RPMI7951 (cell line): ENCODE measurements around the gene IGFBP7. TPM values are rescaled to one million over a fixed set of nuclear protein-coding genes. Genes with fewer than 3 reads are reported as not detected.
"Not testable (repeated sequence)": the region's sequence is repeated elsewhere in the genome, so short reads cannot be mapped to it uniquely, and the experiment has no call there.

Experiments used
- DNase-seq: peaks from one replicate; pipeline ENCODE4 v3.0.0-alpha.2; 2012; ENCODE audit warnings: low read depth
- total RNA-seq: library from RNA; depleted of rRNA; stranded (reverse); fragments of >200 nt; shearing (Covaris generic); gene quantifications from 2 replicates; pipeline ENCODE4 v1.2.3, GENCODE V29; 2014

Gene IGFBP7
- total RNA-seq, 1 experiment from 2014 or later: 436 TPM

GRCh38 chr4:57073559-57073958 lies 36.6 kb downstream of the IGFBP7 start:
- DNase-seq: peak; percentile 87

GRCh38 chr4:57071326-57071725 lies 38.9 kb downstream of the IGFBP7 start:
- DNase-seq: peak; percentile 71

- DNase-seq: no peak
Observed at GRCh38 chr4:57070461-57070860, 39.7 kb downstream of the IGFBP7 start.

- no peak for DNase-seq
Observed at GRCh38 chr4:57068237-57068981, 41.8 kb downstream of the IGFBP7 start.

- DNase-seq: peak; percentile 47
Observed at GRCh38 chr4:57065730-57066482, 44.3 kb downstream of the IGFBP7 start.

GRCh38 chr4:57064811-57065711 lies 45.1 kb downstream of the IGFBP7 start:
- peak; percentile 92 for DNase-seq

- DNase-seq: no peak
Observed at GRCh38 chr4:57064120-57064519, 46.1 kb downstream of the IGFBP7 start.

GRCh38 chr4:57063518-57063917 lies 46.7 kb downstream of the IGFBP7 start:
- DNase-seq: no peak

GRCh38 chr4:57061395-57061794 lies 48.8 kb downstream of the IGFBP7 start:
- no peak for DNase-seq

GRCh38 chr4:57060717-57061067 lies 49.5 kb downstream of the IGFBP7 start:
- DNase-seq: not testable (repeated sequence)

GRCh38 chr4:57059890-57060716 lies 50.1 kb downstream of the IGFBP7 start:
- DNase-seq: no peak

- no peak for DNase-seq
Observed at GRCh38 chr4:57055886-57056285, 54.3 kb downstream of the IGFBP7 start.

GRCh38 chr4:57053508-57053907 lies 56.7 kb downstream of the IGFBP7 start:
- DNase-seq: no peak

- DNase-seq: no peak
Observed at GRCh38 chr4:57051524-57051923, 58.7 kb downstream of the IGFBP7 start.

- DNase-seq: no peak
Observed at GRCh38 chr4:57051095-57051494, 59.1 kb downstream of the IGFBP7 start.

- no peak for DNase-seq
Observed at GRCh38 chr4:57048590-57049304, 61.4 kb downstream of the IGFBP7 start.

- DNase-seq: not testable (repeated sequence)
Observed at GRCh38 chr4:57047046-57047445, 63.1 kb downstream of the IGFBP7 start.

GRCh38 chr4:57044996-57045395 lies 65.2 kb downstream of the IGFBP7 start:
- peak; percentile 61 for DNase-seq

GRCh38 chr4:57044279-57044678 lies 65.9 kb downstream of the IGFBP7 start:
- DNase-seq: peak; percentile 93
